Fibroblast of the conjunctiva (primary cell): ENCODE results near the gene SSH2.
"Not testable (repeated sequence)": the region's sequence is repeated elsewhere in the genome, so short reads cannot be mapped to it uniquely, and the experiment has no call there.

Experiments
- DNase-seq: peaks from one replicate; pipeline ENCODE4 v3.0.0-alpha.2; 2010; ENCODE audit warnings: low read depth

Gene SSH2

DNA sequence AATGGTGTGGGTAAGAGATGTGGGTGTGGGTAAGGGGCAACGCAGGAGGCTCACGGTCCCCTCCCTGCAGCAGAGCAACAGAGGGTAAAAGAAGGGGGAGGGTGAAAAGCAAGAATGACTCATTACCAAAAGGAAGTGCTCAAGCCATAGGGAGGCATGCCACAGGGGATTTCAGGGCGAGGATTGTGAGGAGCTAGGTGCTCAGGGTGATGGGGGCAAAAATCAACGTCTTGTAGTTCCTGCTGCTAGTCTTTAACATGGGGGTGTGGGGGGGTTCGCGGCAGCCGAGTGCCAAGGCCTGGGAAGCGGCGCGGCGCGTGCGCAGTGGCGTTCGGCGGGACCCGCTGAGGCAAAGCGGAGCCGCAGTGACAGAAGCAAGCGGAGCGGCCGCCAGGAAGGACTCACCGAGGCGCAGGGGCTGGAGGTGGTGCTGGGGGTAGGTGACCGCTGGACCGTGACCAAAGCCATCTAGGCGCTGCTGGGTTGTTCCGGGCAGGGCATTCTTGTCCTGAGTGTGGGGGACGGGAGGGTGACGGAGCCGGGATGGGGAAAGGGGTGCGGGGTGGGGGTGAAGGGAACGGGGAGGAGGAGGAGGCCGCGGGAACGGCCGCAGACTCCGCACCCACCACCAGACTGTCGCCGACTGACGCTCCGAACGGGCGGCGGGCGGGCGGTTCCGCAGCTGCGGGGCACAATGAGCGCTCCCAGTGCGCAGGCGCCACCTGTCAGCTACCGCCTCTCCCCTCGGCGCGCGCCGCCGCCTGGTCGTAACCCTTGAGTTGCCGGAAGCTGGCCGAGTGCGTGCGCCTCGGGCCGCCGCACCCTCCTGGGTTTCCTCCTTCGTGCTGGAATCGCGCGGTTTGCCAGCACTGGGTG is at the start of gene SSH2:
TSS of gene SSH2 (minus strand) at position 696 of the 876 bp plus-strand sequence. CDS start at position 468, 228 bp downstream.
- peak; percentile 61 for DNase-seq

GRCh38 chr17:29977836-29978235 is 47.8 kb upstream of the SSH2 start:
- no peak for DNase-seq

GRCh38 chr17:29973005-29973404 is 43.0 kb upstream of the SSH2 start:
- no peak for DNase-seq

DNA sequence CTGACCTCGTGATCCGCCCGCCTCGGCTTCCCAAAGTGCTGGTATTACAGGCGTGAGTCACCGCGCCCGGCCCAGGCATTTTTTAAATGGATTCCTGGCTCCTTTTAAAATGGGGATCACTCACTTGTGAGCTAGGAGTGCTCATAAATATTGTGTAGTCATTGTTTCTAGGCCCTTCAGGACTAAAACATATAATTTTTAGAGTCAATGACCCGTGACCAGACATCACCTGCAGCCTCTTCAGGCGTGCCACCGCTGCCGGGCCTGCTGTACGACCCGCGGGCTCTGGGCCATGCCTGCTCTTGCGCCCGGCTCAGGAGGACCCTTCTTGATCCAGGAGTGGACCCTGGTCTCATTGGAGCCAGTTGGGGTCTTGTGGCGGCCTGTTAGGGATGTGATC is 42.2 kb upstream of the SSH2 start:
- no peak for DNase-seq

DNA sequence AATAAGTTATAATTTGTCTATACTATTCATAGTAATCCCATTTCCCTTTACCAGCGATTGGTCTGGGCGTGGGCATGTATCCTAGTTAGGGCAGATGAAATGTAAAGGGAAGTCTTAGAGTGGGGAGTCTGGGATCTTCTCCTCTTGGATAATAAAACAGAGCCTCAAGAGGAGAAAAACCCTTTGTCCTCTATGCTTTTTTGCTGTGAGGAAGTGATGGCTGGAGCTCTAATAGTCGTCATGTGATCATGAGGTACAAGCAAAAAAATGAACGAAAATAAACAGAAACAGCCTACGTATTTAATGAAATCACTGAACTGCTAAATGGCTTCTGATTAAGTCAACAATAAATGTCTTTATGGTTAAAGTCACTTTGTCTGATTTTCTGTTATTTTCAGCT is 38.2 kb upstream of the SSH2 start:
- no peak for DNase-seq

DNA sequence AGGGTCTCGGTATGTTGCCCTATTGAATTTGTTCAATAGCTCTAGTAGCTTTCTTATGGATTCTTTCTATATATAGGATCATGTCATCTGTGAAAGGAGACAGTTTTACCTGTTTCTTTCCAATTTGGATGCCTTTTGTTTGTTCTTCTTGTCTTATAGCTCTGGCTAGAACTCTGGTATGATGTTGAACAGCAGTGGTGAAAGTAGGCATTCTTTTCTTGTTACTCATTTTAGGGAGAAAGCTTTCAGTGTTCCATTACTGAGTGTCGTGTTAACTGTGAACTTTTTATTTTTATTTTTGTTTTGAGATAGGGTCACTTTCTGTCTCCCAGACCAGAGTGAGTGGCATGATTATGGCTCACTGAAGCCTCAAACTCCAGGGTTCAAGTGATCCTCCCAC is 32.6 kb upstream of the SSH2 start:
- no peak for DNase-seq

DNA sequence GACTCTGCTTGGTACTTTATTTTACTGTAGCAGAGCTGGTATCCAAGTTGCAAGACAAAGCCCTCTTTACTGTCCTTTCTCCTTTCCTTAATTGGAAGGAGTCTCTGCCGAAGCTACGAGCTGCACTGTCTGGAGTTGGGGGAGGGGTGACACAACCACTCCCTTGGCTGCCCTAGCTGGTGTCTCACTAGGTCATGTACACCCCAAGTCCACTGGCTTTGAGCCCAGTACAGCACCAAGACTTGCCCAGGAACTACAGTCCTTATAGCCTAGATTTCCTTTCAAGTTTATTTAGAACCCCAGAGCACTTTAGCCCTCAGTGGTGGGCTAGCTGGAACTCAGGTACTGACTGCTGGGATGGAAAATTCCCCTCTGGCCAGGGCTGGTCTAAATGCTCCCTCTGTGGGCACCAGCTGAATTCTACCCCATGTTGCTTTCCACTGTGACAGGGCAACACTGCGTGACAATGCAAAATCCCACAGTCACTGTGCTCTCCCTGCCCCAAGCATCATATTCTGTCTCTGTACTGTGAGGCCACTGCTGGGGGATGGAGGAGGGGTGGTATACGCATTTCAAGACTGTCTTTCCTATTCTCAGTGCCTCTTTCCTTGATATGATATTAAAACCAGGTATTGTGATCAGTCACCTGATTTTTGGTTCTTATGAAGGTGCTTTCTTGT is 29.8 kb upstream of the SSH2 start:
- no peak for DNase-seq

- DNase-seq: no peak
These were observed 29.1 kb upstream of the SSH2 start for GRCh38 chr17:29958947-29959657.

DNA sequence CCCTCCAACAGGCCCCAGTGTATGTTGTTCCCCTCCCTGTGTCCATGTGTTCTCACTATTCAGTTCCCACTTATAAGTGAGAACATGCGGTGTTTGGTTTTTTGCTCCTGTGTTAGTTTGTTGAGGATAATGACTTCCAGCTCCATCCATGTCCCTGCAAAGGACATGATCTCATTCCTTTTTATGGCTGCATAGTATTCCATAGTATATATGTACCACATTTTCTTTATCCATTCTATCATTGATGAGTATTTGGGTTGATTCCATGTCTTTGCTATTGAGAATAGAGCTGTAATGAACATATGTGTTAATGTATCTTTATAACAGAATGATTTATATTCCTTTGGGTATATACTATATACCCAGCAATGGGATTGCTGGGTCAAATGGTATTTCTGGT is 27.5 kb upstream of the SSH2 start:
- DNase-seq: not testable (repeated sequence)

- DNase-seq: no peak
These were observed 26.2 kb upstream of the SSH2 start for GRCh38 chr17:29956225-29956624.

- no peak for DNase-seq
These were observed 24.4 kb upstream of the SSH2 start for GRCh38 chr17:29954405-29954804.

GRCh38 chr17:29949696-29950095 is 19.7 kb upstream of the SSH2 start:
- DNase-seq: no peak

DNA sequence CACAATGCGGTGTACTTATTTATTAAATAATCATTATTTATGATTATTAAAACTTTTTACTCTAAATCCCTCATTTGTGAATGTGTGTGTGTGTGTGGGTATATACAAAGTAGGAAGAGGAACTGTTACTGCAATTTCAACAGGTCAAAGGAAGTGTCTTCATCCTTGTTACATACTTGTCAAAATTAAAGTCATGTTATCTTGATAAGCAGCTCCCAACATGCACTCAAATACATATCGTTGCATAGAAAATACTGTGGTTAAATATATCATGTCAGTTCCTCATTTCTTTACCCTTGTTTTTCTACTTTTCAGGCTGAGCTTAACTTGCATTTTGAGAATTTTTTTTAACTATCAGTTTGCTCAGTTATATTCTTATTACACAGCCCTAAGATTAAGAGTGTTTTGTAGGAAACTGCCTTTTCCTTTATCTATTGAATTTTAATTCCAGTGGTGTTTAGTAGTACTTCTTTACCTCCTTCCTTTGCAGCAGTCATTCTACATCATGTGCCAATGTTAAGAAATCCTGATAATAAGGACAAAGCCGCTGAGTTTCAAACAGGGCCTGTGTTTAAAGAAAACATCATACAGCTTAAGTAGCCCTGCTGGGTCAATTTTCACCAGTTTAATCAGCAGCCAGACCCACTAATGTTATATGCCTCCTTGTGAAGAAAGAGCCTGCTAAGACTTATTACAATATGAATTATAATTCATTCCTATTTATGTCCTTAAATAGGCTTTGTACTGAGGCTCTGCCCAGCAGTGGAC is 18.6 kb upstream of the SSH2 start:
- DNase-seq: no peak

DNA sequence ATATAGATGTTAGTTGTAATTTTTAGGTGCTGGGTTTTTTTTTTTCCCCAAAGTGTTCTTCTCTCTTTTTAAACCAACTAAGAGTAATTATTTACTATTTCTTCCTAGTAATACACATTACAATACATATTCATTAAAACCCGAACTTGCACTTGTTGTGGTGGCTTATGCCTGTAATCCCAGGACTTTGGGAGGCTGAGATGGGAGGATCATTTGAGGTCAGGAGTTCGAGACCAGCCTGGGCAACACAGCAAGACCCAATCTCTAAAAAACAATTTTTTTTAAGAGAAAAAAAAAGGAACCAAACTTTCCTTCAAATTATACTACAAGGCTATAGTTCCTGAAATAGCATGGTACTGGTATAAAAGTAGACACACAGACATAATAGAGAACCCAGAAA is 15.3 kb upstream of the SSH2 start:
- DNase-seq: no peak

DNA sequence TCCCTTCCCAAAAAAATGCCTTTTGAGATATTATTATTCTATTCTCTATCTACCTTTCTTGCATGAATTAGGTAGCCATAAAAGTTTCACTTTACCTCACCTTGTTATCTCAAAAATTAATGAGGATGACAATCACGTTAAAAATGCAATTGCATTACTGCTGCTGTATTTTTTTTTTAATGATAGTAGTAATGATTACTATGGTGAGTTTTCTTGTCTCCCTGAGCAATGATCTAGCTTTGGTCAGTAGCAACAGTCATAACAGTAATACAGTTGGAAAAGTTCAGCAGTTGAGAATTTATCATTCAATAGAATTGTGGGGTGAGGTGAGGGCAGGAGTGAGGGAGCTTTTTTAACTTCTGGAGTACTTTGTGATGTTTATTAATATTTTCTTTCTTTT is 11.3 kb upstream of the SSH2 start, which contains the start of gene EFCAB5:
TSS of gene EFCAB5 (plus strand) at position 301 of the 400 bp plus-strand sequence. CDS start 163 bp downstream, outside the sequence.
- DNase-seq: no peak

GRCh38 chr17:29936724-29937123 is 6.7 kb upstream of the SSH2 start:
- DNase-seq: no peak

DNA sequence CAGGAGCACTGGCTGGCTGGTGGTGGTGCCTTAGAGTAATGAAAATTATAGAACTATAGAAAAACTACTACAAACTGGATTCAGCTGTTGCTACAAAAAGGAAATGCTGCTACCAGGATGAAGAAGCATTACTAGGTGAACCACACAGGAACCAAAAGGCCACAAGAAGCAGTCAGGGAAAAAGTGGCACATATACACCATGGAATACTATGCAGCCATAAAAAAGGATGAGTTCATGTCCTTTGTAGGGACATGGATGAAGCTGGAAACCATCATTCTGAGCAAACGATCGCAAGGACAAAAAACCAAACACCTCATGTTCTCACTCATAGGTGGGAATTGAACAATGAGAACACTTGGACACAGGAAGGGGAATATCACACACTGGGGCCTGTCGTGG is 5.9 kb upstream of the SSH2 start:
- not testable (repeated sequence) for DNase-seq

DNA sequence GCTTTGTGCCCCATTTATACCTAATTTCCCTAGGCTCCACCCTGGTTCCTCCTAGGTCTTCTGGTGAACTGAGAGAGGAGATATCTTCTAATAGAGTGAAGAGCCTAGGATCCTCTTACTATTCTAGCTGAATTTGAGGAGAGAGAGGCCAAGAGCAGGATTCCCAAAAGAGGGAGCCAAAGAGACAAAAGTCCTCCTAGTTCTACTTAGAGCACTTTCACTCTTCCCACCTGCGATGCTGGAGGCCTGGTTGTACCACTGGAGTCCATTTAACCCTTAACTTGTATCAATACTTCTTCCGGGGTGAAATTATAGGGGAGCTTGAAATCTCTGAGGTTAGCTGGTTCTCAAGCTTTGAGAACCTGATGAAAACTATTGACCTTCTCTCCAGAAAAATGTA is 3.4 kb upstream of the SSH2 start:
- DNase-seq: no peak

- peak; percentile 67 for DNase-seq
These were observed 1.4 kb upstream of the SSH2 start for GRCh38 chr17:29931231-29931932.

GRCh38 chr17:29930409-29931010 is 482 bp upstream of the SSH2 start:
- no peak for DNase-seq

DNA sequence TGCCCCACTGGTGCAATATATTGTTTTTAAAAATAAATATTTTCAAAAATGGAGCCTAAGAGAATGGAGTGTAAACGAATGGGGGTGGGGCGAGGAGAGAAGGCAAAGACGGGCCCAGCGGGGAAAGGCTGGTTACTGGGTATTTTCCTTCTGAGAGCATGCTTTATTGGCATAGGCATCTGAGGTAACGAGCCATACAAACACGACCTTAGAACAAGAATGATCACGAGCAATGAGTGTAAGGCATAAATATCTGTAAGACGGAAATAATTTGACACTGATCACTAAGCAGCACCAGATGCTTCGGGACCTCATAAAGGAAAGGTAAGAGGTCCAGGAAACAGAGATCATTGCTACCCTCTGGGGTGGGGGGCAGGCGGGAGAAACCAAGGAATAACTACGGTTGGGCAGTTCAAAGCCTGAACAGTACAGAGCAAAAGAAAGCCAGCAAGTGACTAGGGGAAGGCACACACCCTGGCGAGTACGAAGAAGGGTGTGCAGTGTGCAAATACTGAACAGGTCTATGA is 959 bp downstream of the SSH2 start:
- DNase-seq: no peak
